Hematopoietic multipotent progenitor cell treated with erythropoietin and hydrocortisone succinate and interleukin-3 and kit ligand, for 17 days (in vitro differentiated cells): ENCODE measurements around the gene TRAF5.

ENCODE experiments used
- DNase-seq: peaks from one replicate; pipeline ENCODE4 v3.0.0-alpha.2; 2015; ENCODE audit warnings: low spot score

The TRAF5 gene, protein sequence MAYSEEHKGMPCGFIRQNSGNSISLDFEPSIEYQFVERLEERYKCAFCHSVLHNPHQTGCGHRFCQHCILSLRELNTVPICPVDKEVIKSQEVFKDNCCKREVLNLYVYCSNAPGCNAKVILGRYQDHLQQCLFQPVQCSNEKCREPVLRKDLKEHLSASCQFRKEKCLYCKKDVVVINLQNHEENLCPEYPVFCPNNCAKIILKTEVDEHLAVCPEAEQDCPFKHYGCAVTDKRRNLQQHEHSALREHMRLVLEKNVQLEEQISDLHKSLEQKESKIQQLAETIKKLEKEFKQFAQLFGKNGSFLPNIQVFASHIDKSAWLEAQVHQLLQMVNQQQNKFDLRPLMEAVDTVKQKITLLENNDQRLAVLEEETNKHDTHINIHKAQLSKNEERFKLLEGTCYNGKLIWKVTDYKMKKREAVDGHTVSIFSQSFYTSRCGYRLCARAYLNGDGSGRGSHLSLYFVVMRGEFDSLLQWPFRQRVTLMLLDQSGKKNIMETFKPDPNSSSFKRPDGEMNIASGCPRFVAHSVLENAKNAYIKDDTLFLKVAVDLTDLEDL

DNA sequence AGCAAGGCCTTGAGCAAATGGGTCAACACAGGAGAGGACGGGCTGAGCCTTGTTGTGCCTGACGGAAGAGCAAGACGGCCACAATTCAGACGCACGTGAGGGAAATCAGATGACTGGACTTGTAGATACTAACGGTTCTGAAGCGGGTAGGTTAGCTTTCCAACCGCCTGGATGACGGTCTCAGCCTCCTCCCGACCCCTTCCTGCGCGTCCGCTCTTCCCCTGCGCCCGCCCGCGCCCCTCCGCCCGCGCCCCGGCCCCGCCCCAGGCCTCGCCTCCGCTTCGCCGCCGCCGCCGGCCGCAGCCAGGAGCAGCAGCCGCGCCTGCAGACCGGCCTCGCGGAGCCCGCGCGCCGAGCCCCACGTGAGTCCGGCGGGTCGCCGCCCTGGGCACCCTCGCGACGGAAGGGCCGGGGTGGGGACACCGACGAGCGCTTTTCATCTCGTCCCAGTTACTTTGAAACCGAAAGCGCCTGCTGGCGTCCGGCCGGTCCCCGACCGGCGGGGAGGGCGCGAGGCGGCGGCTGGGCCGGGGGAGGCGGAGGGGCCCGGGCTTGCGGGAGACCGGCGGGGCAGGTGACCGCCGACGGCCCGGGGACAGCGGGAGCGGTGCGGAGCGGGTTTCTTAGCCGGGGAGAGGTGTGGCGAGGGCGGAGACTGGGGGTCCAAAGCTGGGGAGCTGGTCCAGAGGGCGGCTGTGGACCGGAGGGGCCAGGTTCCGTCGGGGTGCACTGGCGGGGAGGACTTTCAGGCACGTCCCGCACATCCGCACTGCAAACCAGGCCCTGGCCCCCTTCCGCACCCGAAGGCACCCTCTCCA lies at the start of gene TRAF5:
Gene TRAF5 (plus strand): TSS at position 306 of the 818 bp plus-strand sequence. CDS start 26,407 bp downstream, outside the sequence.
- no peak for DNase-seq

DNA sequence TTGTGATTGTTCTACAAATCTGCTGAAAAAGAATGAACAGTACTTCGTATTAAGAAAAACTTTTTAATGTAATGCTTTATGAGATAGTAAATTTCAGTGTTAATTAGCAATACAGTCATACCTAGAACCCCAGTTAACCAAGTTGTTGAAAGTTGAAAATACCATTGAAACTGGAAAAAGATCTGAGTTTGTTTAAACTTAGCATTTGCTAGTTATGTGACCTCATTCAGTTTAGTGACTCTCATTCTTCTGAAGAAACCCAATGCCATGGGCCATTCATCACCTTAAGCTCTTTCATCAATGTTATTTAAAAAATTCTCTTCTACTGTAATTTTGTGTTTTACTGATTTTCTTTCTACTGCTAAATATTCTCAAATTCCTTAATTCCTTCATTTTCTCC lies 47.3 kb upstream of the TRAF5 start:
- no peak for DNase-seq

DNA sequence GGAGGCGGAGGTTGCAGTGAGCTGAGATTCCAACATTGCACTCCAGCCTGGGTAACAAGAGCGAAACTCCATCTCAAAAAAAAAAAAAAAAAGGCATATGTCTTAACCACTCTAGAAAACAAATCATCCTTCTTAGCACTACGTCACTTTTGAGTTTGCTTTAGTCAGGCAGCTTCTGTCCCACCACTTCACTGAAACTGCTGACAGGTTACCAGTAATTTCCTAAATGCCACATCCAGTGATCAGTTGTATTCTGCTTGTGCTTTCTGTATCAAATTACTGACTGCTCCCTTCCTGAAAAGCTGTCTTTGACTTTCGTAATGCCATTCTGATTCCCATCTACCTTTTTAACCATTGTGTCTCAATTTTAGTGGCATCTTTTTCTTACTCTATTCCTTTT lies 45.7 kb upstream of the TRAF5 start:
- DNase-seq: no peak

DNA sequence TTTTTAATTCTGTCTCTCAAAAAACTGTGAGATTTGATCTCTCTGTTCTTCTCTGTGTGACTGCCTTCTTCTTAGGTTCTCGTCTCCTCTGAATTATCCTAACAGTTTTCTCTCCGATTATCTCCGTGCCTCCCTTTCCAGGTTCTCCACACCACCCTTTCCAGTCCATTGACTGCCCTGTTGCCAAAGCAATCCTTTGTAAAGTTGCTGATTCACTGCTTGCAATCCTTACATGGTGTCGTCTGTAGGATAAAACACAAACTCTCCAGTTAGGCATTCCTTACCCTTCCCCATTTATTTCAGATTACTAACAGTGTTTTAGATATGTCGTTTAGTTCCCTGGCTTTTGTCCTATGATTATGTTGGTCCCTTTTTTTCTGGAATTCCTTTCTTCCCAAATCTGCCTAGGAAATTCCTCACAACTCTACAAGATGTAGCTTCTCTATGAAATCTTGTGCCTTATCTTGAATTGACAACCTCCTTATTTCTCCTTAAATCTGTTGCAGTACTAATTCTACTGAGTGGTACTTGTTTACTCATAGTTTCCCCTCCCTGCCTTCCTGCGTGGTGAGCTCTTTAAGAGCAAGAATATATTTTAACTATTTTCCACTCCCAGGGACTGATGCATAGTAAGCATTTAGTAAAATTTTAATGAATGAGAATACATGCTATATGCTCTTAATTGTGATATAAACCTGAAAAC lies 45.2 kb upstream of the TRAF5 start:
- DNase-seq: no peak

DNA sequence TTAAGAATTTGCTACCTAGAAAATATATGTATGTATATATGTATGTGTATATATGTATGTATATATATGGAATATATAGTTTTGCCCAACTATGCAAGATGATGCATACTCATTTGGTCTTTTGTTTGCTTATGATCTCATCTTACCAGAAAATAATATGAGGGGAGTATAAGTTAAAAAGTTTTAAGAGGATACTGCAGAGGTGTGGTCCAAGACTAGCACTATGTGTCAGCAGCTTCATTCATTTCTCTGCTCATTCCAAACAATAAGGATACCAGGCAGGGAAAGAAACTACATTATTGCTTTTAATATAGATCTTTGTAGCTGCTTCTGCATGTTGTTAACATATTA lies 44.6 kb upstream of the TRAF5 start:
- DNase-seq: no peak

DNA sequence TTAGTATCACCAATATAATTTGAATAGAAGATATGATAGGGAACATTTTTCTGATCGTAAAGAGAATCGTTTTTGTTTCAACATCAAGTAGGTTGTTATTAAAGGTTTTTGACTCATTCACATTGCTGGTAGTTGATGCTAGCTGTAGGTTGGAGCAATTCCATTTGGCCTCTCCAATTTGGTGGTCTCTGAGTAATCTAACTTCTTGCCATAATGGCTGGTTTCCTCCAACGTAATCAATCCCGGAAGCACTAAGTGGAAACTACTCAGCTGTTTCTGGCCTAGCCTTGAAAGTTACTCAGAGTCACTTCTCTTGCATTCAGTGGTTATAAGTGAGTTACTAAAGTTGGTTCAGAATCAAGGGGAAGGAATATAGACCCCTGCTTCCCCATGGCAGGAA lies 41.4 kb upstream of the TRAF5 start:
- no peak for DNase-seq

DNA sequence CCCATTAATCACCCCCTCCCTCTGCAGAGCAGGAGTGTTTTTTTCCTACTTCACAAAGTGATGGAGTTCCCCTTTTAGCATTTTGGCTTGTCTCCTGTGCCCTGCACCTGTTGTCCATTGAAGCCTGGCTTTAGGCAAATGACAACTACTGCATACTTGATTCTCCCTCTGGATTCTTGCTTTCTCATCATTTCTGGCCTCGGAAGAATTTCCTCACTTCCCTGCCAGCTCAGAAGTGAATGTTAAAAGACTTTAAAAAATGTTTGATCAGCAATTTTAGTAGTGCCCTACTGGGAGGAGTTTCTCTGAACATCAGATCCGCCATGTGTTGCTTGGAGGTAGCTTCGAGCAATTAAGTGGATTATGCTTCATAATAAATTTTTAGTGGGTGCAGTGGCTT lies 39.4 kb upstream of the TRAF5 start:
- no peak for DNase-seq

DNA sequence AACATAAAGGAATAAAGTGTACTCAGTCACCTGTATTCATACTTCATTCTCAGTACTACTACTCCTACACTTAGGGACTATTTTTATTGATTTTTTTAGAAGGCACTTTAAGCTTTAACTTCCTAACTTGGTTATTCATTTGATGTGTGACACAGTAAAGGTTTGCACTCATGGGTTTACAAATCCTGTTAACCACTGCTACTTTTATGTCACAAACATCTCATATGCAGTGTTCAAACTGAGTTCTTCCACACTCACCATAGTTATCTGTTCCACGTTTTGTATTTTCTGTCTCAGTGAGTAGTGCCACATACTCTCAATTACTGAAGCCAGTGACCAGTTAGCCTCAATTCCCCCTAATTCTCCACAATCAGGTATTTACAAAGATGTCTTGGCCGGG lies 34.2 kb upstream of the TRAF5 start:
- DNase-seq: no peak

DNA sequence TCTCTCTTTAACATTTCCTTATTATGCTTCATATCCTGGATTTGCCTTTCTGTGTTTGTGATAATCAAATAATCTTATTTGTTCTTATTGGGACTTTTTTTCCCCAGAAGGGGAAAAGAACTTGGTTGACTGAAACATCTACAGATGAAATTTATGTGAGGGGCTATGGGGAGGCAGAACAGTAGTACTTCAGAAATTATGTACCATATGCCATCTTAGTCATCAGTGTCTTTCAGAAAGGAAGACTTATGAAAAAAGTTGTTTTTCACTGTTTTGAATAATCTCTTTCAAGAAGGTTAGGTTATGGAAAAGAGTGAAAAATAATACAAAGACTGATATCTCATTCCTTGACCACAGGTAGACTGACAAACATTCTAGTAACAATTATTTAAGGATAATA lies 30.2 kb upstream of the TRAF5 start:
- no peak for DNase-seq

DNA sequence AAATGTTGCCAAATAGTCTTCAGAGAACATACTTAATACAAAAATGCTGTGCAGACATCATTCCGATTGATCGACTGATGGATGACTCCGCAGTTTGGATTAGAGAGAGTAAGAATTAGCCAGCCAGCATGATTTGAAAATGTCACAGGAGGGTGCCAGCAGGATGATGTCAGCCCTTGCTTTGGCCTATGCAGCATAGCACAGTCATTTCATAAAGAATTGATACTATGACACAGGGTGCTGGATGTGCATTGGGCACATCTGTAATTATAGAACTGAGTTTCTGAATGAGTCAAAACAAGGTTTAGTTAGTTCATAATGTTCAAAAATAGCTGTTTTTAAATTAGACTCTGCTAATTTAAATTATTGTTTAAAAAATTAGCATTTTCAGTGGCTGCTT lies 21.6 kb upstream of the TRAF5 start:
- DNase-seq: no peak

DNA sequence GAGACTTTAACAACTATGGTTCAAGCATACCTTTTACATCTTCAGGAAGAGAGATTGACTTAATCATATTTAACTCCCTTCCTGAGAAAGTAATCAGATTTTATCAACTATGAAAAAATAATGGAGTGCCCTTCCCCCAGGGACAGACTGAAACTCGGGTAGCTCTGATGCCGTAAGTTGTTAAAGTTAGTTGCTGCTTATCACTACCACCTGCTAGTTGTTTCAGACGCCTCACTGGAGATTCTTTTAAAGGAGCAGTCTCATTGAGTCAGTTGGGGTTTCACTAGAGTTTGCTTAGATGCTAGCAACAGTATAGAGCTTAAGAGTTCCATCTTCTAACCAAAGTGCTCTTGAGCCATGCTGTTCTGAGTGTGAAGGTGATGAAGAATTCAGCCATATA lies 17.0 kb upstream of the TRAF5 start:
- no peak for DNase-seq

DNA sequence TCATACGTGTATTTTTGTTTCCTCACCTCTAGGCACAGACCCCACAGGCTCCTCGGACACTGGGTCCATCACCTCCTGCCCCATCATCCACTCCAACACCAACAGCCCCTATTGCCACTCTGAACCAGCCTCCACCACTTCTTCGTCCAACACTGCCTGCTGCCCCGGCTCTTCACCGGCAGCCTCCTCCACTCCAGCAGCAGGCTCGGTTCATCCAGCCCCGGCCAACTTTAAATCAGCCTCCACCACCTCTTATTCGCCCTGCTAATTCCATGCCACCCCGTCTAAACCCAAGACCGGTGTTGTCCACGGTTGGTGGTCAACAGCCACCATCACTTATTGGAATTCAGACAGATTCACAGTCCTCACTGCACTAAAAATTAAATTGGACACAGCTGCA lies 13.2 kb upstream of the TRAF5 start:
- DNase-seq: no peak

DNA sequence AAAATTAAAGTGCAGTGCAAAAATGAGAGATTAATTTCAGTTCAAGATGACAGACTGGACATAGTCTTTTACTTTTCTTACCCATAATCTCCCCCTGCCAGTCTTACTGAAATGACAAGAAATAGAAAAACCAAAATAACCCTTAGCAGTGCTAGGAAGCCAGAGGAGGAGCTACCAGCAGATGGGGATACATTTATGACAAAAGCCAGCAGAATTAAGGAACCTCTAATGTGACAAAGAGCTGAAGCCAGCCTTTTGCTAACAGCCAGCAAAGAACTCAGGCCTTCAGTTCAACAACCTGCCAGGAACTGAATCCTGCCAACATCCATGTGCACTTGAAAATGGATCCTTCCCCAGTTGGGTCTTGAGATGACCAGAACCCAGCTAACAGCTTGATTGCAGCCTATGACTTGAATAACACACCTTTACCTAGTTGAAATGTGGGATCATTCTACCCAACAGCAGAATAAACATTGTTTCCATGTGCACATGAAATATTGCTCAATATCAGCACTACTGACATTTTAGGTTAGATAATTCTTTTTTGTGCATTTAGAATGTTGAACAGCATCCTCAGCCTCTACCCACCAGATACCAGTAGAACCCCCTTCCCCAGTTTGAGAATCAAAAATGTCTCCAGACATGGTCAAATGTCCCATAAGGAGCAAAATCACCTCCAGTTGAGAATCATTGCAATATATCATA lies 7.9 kb upstream of the TRAF5 start:
- no peak for DNase-seq

DNA sequence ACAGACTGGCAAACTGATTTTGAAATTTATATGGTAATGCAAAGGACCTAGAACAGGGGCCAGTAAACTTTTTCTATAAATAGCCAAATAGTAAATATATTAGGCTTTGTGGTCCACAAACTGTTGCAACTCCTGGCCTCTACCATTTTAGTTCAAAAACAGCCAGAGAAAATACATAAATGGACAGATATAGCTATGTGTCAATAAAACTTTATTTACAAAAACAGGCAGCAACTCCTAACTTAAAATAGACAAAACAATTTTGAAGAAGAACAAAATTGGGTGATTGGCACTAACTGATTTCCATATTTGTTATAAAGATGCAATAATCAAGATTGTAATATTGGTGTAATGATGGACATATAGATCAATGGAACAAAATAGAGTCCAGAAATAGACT lies 6.7 kb upstream of the TRAF5 start:
- no peak for DNase-seq

DNA sequence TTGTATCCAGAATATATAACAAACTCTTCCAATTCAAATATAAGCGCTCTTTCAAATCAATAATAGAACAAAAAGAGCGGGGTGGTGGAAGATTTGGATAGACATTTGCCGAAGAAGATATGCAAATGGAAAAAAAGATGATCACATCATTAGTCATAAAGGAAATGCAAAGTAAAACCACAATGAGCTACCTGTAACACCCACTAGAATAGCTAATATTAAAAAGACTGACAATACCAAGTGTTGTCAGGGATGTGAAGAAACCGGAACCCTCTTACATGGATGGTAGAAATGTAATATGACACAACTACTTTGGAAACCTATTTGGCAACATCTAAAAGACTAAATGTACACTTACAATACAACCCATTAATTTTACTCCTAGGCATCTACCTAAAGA lies 5.7 kb upstream of the TRAF5 start:
- DNase-seq: no peak

DNA sequence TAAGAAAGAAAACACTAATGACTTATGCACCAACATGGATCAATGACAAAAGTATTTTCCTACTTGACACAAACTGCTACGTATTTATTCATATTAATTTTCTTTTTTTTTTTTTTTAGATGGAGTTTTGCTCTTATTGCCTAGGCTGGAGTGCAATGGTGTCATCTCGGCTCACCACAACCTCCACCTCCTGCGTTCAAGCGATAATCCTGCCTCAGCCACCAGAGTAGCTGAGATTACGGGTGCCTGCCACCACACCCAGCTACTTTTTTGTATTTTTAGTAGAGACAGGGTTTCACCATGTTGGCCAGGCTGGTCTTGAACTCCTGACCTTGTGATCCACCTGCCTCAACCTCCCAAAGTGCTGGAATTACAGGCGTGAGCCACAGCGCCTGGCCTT lies 5.0 kb upstream of the TRAF5 start:
- DNase-seq: peak; percentile 35

DNA sequence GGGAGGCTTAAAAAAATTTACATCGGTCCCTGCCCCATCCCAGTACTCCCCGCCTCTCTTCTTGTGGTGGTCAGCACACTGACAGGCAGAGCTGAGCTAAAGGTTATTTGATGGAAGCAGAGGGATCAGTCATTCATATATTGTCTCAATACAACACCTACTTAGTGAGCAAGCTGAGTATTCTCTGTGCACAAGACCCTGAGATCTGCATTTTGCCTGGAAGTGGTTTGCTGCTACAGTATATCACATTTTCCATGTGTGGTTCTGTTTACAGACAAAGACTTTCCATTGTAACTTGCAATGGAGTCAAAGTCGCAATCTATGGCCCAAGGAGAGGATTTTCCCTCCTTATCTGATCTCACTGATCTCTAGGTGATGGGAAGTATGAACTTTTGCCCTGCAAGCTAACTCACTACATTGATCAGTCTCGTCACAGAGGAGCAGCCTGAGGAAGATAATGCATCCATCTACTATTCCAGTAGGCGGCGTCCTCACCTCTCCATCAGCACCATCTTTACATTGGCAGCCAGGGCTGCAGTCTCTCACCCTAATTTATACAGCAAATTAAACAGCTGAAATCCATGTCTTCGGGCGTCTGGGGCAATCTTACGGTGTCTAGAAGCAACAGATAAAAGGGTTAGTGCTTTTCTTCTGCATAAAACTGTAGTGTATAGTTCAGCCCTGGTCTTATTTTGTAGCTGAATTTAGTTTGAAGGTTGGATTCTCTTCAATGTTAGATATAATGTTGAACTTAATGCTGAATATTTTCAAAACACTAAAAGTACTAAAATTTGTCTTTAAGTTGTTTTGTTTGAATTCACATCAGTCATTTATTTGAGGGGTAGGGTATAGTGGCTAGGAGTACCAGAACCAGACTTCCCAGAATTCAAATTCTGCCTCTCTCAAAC lies 3.2 kb upstream of the TRAF5 start:
- DNase-seq: peak; percentile 63

DNA sequence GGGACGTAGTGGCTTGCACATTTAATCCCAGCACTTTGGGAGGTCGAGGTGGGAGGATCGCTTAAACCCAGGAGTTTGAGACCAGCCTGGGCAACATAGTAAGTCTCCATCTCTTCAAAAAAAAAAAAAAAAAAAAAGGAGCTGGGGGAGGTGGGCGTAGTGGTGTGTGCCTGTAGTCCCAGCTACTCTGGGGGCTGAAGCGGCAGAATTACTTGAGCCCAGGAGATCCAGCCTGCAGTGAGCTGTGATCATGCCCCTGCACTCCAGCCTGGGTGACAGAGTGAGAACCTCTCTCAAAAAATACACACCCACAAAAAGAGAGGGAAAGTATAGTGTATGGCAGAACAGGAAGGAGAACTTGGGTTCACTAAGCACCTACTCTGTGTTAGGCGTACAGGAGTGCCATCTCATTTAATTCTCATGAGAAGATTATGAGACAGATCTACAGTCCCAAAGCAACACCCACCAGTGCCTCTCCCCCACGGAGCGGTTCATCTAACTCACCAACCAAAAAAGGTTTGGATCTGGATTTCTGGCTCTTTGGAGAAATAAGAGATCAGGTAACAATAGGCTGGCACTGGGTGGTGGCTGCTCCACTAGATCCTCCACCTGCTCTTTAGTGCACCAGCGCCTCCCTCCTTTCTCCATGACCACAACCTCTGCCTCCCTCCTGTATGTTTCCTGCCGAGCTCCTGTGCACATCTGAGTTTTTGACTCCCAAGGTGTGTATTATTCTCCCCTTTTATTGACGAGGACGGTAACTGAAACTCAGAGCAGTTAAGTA lies 1.4 kb upstream of the TRAF5 start:
- DNase-seq: no peak

DNA sequence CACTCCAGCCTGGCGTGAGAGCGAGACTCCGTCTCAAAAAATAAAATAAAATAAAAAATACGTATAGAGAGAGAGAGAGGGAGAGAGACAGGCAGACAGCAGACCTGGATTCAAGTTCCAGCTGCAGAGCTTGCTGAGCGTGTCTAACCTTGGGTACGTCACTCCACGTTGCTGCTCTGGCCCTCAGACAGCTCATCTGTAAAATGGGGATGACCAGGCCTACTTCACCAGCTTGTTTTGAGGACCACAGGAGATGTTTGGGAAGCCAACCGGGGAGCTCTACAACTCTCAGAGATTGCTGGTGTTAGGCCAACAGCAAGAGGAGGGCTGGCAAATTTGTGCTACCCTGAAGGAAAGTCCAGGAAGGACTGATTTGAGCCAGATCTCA lies 499 bp upstream of the TRAF5 start:
- DNase-seq: no peak

DNA sequence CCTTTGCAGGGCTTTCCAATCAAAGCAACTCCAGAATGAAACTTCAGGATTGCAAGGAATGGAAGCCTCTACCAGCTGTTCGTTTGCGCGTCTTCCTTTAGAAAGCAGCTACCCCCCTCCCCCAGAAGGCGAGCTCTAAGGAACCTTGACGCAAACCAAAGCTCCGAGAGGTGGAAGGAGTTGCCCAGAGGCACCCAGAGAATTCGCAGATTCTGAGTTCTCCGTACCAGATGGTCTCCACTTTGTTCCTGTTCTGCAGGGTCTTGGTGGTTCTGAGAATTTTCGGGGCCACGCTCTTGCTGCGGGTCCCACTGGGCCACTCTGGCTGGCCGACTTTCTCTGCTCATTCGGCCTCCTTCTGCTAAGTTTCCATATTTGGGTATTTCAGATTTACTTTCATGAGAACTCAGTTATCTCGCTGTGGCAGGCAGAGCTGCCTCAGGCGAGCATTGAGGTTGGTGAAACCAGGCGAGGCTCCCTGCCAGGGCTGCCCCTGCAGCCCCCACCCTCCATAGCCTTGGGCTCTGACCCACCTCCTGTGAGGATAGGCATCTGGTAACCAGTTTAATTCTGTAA lies 801 bp downstream of the TRAF5 start:
- no peak for DNase-seq
